ENCODE data around the gene IMMT. TPM values are rescaled to one million over a fixed set of nuclear protein-coding genes. Genes with fewer than 3 reads are reported as not detected.
A peak's percentile ranks its signal among the peaks of the same experiment; 100 is the strongest.

Gene IMMT
- total and polyA plus RNA-seq, 9 of the 15 experiments (the other 6 are each of a cell fraction or from before 2014, with no cell fraction given): 119 to 294 (median 140) TPM

GRCh38 chr2:86140969-86141392 is 54.3 kb downstream of the IMMT start:
- no peaks in the 10 kb centered on the region for H3K9me3 ChIP-seq (replicated peaks; ENCODE audit: control insufficient read depth, insufficient read depth, low read depth, low read length)
- no peaks in the 10 kb centered on the region for H3K27me3 ChIP-seq (ENCODE audit: control insufficient read depth in 2 of 2, insufficient read depth in 2 of 2, low read length in 2 of 2)
- BruUV-seq (replicated peaks): TSS peak; percentile 7
- H3K4me2 ChIP-seq (ENCODE audit: insufficient read depth, low read length): no peak overlapping the region
- intact Hi-C loops (cut with micrococcal nuclease) (no loop called here), in situ Hi-C loops (cut with MboI) (no loop called here)
- H3K27ac ChIP-seq (ENCODE audit: extremely low read depth, low read depth, low read length): no peak overlapping the region
- H3K79me2 ChIP-seq (ENCODE audit: control insufficient read depth, insufficient read depth, low read length): no peaks in the 10 kb centered on the region
- ATAC-seq: peak; percentile 32
- H3K4me3 ChIP-seq: no peak overlapping the region
- no peak overlapping the region for H2AFZ ChIP-seq (ENCODE audit: low read depth, low read length)
- H4K20me1 ChIP-seq (replicated peaks; ENCODE audit: control insufficient read depth, insufficient read depth, low read length): no peaks in the 10 kb centered on the region
- DNase-seq (ENCODE audit: extremely low read depth in 1 of 4, low spot score in 3 of 4): no peak
- no peak overlapping the region for H3K9ac ChIP-seq (ENCODE audit: insufficient read depth in 1 of 2, low read depth in 2 of 2, low read length in 2 of 2)
- WGBS (ENCODE audit: insufficient coverage, low coverage, missing lambda C conversion rate): 71% methylated on average over 4 of the region's 4 CpGs
- no peaks in the 10 kb centered on the region for H3K9me1 ChIP-seq (ENCODE audit: control insufficient read depth, insufficient read depth, low read length)
- ChIA-PET CTCF (ENCODE audit: low intra/inter-chr PET ratio) (no interaction called here), POLR2A (interaction anchor here (0.8 kb wide), 1 partner anchor 27 kb away, joined by 3 read pairs; no protein-coding TSS in a partner anchor)
- no peaks in the 10 kb centered on the region for H3K4me1 ChIP-seq (replicated peaks in 1 of 2; ENCODE audit: control insufficient read depth in 2 of 2, insufficient read depth in 2 of 2, low read length in 2 of 2)
- FAIRE-seq: no peak
- H3K36me3 ChIP-seq (ENCODE audit: control insufficient read depth, insufficient read depth, low read length): peaks cover 95% of the 10 kb centered on the region
- TF ChIP-seq MAX (CRISPR knock-in tag; IDR thresholded peaks at IDR 0.05) (no peak), E2F6 (IDR thresholded peaks at IDR 0.05; ENCODE audit: borderline replicate concordance in 1 of 2, extremely low read depth in 1 of 2, insufficient read depth in 1 of 2, insufficient read length in 1 of 2, low read depth in 1 of 2, low read length in 1 of 2, poor library complexity in 1 of 2, severe bottlenecking in 1 of 2) (no peak), SP2 (IDR thresholded peaks at IDR 0.05; ENCODE audit: extremely low read depth, low read depth, low read length, poor library complexity, severe bottlenecking) (no peak), CSDE1 (IDR thresholded peaks at IDR 0.05) (no peak), POLR2AphosphoS5 (IDR thresholded peaks at IDR 0.05; ENCODE audit: control insufficient read depth, insufficient read depth, low read depth, low read length) (peak; percentile 36), ZBTB9 (CRISPR knock-in tag; IDR thresholded peaks at IDR 0.05) (no peak), ZNF3 (CRISPR knock-in tag; IDR thresholded peaks at IDR 0.05) (no peak), MTF1 (CRISPR knock-in tag; IDR thresholded peaks at IDR 0.05; ENCODE audit: borderline replicate concordance) (no peak), MYNN (IDR thresholded peaks at IDR 0.05) (peak; percentile 29; the same call in 1 of the 2 replicates), MYNN (CRISPR knock-in tag; IDR thresholded peaks at IDR 0.05) (no peak), MYC (IDR thresholded peaks at IDR 0.05; ENCODE audit: low read depth, low read length) (no peak), MYC (CRISPR knock-in tag; IDR thresholded peaks at IDR 0.05; ENCODE audit: borderline replicate concordance, low read depth) (no peak), POLR2A (conservative IDR thresholded peaks at IDR 0.05) (peak; percentile 17; the same call in 1 of the 2 replicates), ZNF165 (CRISPR knock-in tag; IDR thresholded peaks at IDR 0.05; ENCODE audit: borderline replicate concordance) (no peak), POLR2AphosphoS2 (IDR thresholded peaks at IDR 0.05; ENCODE audit: low read length) (peak; percentile 66; the same call in 1 of the 2 replicates), TRIM25 (IDR thresholded peaks at IDR 0.05; ENCODE audit: borderline replicate concordance) (no peak), ZNF551 (CRISPR knock-in tag; IDR thresholded peaks at IDR 0.05) (no peak), PHF21A (IDR thresholded peaks at IDR 0.05; ENCODE audit: borderline replicate concordance, low read depth) (no peak), SNIP1 (IDR thresholded peaks at IDR 0.05; ENCODE audit: low read depth) (no peak)

Data from K562 (cell line).